ENCODE measurements around the gene ACACA.

Gene ACACA

DNA sequence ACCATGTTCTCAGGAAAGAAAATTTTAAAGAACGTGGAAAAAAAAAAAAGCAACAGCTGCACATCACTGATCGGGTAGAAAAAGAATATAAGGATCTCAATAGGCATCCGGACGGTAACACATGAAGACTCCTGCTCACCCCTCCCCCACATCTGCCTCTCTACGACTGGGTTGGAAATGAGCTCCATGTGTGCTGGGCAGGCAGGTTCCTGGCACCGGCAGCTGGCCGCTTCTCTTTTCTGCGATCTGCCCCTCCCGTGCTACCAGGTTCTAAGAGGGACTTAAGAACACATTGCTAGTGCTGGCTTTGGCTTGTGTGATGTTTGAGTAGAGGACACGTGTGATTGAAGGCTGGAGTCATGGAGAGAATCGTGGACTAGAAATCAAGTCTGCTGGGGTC, 342.4 kb downstream of the ACACA start:
- in situ Hi-C loops (cut with HindIII; ENCODE audit: low pct_unique_long_range_greater_than_20kb, low sequenced_read_pairs), result no loop called here
- DNase-seq (ENCODE audit: low read depth in 1 of 2, low spot score in 1 of 2), result no peak
- no peak for TF ChIP-seq JUND (IDR thresholded peaks at IDR 0.05; ENCODE audit: low read depth)

DNA sequence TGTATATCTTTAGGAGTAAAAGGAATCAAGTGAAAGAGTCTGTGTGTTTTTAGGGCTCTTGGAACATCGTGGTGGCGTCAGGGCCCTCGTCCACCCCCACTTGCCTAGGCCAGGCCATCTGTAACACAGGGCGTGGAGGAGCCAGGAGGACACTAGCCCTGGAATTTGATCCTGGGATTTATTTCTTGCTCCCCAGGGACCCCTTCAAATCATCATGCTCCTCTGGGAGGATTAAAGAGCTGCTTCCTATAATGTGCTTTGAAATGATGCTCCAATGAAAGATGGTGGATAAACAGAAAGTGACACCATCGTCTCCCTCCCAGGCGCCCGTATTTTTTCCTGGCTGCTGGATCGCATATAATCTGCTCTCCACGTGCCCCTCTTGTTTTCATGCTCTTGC, 344.6 kb downstream of the ACACA start:
- no peak for DNase-seq (ENCODE audit: low read depth in 1 of 2, low spot score in 1 of 2)
- TF ChIP-seq JUND (IDR thresholded peaks at IDR 0.05; ENCODE audit: low read depth), result no peak
- in situ Hi-C loops (cut with HindIII; ENCODE audit: low pct_unique_long_range_greater_than_20kb, low sequenced_read_pairs), result no loop called here

DNA sequence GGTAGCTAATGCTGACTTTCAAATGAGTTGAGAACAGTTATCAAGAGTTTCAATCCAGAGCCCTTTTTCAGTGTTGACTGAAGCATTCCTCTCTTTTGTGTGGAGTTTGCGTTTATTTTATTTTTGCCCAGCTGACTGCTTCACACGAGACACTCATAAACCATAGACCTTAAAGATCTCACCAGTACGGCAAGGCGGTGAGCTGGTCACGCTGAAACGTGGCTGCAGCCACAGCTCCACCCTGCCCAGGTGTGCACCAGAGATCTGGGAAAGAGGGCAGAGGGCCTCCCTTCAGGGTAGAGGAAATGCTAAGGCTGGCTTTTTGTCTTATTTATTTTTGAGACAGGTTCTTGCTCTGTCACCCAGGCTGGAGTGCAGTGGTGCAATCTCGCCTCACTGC, 345.7 kb downstream of the ACACA start:
- DNase-seq (ENCODE audit: low read depth in 1 of 2, low spot score in 1 of 2), result peak; percentile 28 to 69
- TF ChIP-seq JUND (IDR thresholded peaks at IDR 0.05; ENCODE audit: low read depth), result no peak
- in situ Hi-C loops (cut with HindIII; ENCODE audit: low pct_unique_long_range_greater_than_20kb, low sequenced_read_pairs), result no loop called here

DNA sequence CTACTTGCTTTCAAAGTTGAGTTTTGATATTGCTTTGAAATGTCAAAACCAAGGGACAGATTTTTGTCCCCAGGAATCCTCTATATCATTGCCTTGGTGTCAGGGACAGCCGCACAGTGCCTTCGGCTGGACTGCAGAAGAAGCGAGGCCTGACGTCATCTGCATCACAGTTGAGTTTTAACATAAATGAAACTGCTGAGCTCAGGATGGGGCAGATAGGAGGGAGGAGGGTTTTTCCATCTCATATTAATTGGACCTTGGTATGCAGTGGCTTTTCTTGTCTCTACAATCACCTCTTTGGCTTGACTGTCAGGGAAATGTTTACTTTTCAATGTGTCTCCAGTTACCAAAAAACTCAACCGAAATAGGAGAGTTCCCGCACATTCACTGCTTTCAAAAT, 346.5 kb downstream of the ACACA start:
- TF ChIP-seq JUND (IDR thresholded peaks at IDR 0.05; ENCODE audit: low read depth), result no peak
- in situ Hi-C loops (cut with HindIII; ENCODE audit: low pct_unique_long_range_greater_than_20kb, low sequenced_read_pairs), result no loop called here
- peak; percentile 21 to 59 for DNase-seq (ENCODE audit: low read depth in 1 of 2, low spot score in 1 of 2)

DNA sequence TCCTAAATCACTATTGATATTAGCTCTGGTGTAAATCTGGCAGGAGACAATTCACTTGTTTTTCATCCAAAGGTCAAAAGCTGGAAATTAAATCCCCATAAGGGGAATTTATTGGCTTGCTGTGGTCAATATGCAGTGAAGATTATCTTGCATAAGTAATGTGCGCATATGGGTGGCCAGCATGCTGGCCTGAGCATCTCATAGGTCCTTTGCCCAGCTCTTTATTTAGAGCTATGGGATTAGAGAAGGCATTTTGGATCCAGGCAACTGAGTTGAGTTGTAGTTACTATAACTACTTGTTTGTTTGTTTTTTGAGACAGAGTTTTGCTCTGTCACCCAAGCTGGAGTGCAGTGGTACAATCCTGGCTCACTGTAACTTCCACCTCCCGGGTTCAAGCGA, 347.1 kb downstream of the ACACA start:
- DNase-seq (ENCODE audit: low read depth in 1 of 2, low spot score in 1 of 2), result no peak
- in situ Hi-C loops (cut with HindIII; ENCODE audit: low pct_unique_long_range_greater_than_20kb, low sequenced_read_pairs), result no loop called here
- TF ChIP-seq JUND (IDR thresholded peaks at IDR 0.05; ENCODE audit: low read depth), result no peak

DNA sequence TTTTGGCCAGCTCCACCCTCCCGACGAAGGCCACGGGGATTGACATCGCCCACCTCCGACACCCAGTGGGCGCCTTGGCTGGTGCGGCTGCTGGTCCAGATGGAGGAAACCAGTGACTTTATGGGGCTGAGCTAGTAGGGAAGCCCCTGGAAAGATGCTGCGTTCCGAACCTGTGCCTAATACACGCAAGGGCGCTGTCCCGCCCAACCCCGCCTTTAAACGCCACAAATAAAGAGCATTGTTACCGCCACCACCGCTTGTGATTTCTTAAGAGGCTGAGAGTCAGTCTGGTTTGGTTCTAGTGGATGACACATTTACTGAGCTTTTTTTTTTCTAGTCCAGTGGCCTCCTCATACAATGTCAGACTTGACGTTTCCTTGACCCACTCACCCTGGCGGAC, 350.0 kb downstream of the ACACA start:
- no peak for DNase-seq (ENCODE audit: low read depth in 1 of 2, low spot score in 1 of 2)
- no peak for TF ChIP-seq JUND (IDR thresholded peaks at IDR 0.05; ENCODE audit: low read depth)
- in situ Hi-C loops (cut with HindIII; ENCODE audit: low pct_unique_long_range_greater_than_20kb, low sequenced_read_pairs), result no loop called here

DNA sequence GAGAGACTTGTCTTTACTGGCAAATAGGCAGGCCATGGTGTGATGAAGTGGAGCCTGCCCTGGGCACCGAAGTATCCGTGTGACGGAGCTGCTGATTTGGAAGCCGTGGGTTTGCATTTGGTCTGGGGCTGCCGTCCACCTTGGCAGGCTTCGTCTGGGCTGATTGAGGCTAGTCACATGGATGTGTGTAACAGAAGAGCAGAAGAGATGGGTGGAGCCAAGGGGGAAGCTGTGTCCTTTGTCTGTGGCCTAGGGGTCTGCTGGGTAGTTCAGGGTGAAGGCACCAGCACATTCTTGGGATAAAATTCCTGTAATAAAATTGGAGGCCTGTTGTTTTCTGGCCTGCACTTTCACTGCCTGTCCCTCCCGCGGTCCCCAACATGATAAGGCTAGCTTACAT, 351.7 kb downstream of the ACACA start:
- no peak for TF ChIP-seq JUND (IDR thresholded peaks at IDR 0.05; ENCODE audit: low read depth)
- in situ Hi-C loops (cut with HindIII; ENCODE audit: low pct_unique_long_range_greater_than_20kb, low sequenced_read_pairs), result no loop called here
- DNase-seq (ENCODE audit: low read depth in 1 of 2, low spot score in 1 of 2), result no peak

DNA sequence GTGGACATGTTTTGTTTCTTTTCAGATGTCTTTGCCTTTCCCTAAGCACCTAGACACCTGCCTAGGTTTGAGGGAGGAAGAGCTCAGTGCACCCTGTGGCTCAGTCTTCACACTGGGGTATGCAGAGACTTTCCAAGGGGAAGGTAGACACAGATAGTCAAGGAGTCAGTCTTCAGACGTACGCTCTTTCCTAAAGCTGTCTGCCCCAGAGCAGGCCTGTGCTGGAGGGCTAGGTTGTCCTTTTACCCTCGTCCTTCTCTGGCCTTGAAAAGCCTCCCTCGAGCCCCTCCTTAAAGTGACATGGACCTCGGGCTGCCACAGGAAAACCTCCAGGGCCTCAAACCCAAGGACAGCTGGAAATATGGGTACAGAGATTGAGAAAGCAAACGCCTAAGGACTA, 354.2 kb downstream of the ACACA start:
- no peak for DNase-seq (ENCODE audit: low read depth in 1 of 2, low spot score in 1 of 2)
- in situ Hi-C loops (cut with HindIII; ENCODE audit: low pct_unique_long_range_greater_than_20kb, low sequenced_read_pairs), result no loop called here
- TF ChIP-seq JUND (IDR thresholded peaks at IDR 0.05; ENCODE audit: low read depth), result no peak

DNA sequence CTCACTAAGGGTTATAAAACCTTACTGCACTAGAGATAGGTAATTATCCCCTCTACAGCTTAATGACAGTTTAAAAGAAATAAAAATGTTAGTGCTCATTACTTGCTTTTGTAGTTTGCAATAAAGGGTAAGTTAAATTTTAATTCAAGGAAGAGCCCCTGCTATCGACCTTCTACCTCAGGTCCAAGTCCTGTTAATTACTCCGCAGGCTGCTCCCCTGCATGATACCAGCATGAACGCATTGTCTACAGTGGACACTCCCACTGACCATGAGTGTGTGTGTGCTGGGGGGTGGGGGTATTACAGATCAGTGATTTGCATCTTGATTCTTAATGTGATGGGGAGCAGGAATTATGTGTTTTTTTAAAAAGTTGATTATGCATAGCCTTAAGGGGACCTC, 354.8 kb downstream of the ACACA start:
- no peak for TF ChIP-seq JUND (IDR thresholded peaks at IDR 0.05; ENCODE audit: low read depth)
- in situ Hi-C loops (cut with HindIII; ENCODE audit: low pct_unique_long_range_greater_than_20kb, low sequenced_read_pairs), result no loop called here
- DNase-seq (ENCODE audit: low read depth in 1 of 2, low spot score in 1 of 2), result no peak

DNA sequence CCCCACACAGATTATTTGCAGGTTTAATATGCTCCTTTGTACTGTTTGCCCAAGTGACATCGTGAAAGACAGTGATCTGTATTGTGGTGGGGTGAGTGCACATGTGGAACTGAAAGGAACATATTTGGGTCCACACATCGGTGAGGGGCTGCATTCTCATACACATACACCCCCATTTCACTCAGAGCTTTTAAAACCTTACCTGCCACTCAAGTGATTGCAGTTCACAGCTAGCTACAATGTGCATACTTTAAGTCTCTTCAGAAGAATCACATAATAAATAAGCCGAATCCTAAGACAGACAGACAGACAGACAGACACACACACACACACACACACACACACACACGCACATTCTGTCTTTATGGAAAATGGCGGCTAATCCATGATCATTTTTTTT, 355.3 kb downstream of the ACACA start:
- no peak for TF ChIP-seq JUND (IDR thresholded peaks at IDR 0.05; ENCODE audit: low read depth)
- in situ Hi-C loops (cut with HindIII; ENCODE audit: low pct_unique_long_range_greater_than_20kb, low sequenced_read_pairs), result no loop called here
- no peak for DNase-seq (ENCODE audit: low read depth in 1 of 2, low spot score in 1 of 2)

DNA sequence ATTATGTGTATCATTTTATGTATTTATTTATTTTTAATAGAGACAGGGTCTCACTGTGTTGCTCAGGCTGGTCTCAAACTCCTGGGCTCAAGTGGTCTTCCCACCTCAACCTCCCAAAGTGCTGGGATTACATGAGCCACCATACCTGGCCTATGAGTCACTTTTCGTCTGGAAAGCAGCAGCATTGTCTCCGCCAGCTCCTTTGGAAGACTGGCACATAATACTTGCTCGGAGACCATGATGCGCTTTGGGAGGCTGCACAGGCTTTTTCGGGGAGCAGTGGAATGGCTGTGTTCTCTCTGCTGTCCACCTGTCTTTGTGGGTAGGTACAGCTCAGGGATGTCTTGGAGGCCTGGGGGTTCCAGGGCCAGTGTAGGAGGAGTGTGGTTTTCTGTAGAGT, 355.7 kb downstream of the ACACA start:
- TF ChIP-seq JUND (IDR thresholded peaks at IDR 0.05; ENCODE audit: low read depth), result no peak
- in situ Hi-C loops (cut with HindIII; ENCODE audit: low pct_unique_long_range_greater_than_20kb, low sequenced_read_pairs), result no loop called here
- DNase-seq (ENCODE audit: low read depth in 1 of 2, low spot score in 1 of 2), result no peak

DNA sequence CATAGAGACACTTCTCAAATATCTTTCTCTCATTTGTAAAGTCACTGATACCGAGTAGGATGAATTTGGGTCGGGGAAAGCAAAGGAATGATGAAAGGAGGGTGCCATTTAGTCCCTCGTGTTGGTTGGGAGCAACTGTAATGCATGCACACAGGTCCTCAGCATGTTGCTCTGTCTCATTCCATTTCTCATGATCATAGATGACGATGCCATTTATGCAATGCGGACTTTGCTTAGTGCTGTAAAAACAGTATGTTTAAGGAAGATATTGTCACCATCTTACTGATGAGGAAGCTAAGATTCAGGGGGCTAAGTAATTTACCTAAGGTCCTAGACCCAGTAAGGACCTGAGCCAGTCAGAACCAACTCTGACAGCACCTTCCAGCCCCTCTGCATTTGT, 357.8 kb downstream of the ACACA start:
- DNase-seq (ENCODE audit: low read depth in 1 of 2, low spot score in 1 of 2), result no peak
- in situ Hi-C loops (cut with HindIII; ENCODE audit: low pct_unique_long_range_greater_than_20kb, low sequenced_read_pairs), result no loop called here
- TF ChIP-seq JUND (IDR thresholded peaks at IDR 0.05; ENCODE audit: low read depth), result no peak

DNA sequence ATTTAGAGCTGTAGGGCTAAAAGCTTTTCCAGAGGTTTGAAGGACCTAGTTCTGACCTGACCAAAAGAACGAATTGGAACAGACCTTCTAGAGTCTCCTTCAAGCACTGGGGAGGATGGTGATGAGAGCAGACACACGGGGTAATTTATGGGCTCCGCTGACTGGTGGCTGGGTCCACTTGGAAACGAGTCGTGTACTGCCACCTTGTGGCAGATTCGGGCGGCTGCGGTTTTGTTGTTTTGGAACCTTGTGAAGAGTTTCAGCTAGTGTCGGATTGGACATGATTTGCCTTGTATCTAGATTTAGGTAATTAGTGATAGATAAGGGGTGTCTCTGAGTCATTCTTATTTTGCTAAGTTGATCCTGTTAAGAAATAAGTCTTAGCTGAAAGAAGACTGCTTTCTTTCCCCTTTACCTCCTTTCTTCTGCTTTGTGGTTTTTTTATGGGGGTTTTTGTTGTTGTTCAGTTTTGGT, 359.0 kb downstream of the ACACA start:
- TF ChIP-seq JUND (IDR thresholded peaks at IDR 0.05; ENCODE audit: low read depth), result no peak
- DNase-seq (ENCODE audit: low read depth in 1 of 2, low spot score in 1 of 2), result peak; percentile 63 to 87
- in situ Hi-C loops (cut with HindIII; ENCODE audit: low pct_unique_long_range_greater_than_20kb, low sequenced_read_pairs), result no loop called here

DNA sequence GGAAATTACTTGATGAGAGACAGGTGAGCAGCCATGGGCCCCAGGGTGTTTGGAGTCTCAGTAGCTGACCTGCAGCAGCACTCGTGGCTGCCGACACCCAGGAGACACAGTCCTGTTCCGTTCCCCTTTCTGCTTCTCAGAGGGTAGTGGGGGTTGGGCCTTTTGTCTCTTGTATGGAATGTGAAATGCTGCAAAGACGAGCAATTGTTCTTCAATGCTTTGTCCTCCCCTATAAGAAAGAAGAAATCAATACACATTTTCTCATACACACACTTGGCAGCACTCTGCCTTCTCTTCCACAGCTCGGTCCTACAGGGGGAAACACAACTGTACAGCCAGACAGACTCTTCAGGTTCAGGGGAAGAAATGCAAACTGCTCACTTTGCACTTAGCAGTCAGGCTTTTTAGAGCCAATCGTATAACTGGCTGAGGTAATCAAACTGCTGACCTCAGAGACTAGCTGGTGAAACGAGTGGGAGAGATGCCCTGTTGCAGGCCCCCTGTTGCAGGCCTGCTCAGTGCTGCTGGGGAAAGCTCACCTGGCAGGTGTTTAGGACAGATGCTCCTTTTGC, 361.2 kb downstream of the ACACA start:
- in situ Hi-C loops (cut with HindIII; ENCODE audit: low pct_unique_long_range_greater_than_20kb, low sequenced_read_pairs), result no loop called here
- DNase-seq (ENCODE audit: low read depth in 1 of 2, low spot score in 1 of 2), result no peak
- TF ChIP-seq JUND (IDR thresholded peaks at IDR 0.05; ENCODE audit: low read depth), result no peak
